Measurements from ENCODE around the gene AOX1.

GRCh38 chr2:200567932-200568331 lies 17.9 kb upstream of the AOX1 start:
- TF ChIP-seq SP1 (IDR thresholded peaks at IDR 0.05; ENCODE audit: low read depth) = no peak
- no peak for TF ChIP-seq REST (IDR thresholded peaks at IDR 0.05; ENCODE audit: low read depth)
- no peak for TF ChIP-seq EZH2 (IDR thresholded peaks at IDR 0.05)
- TF ChIP-seq YY1 (IDR thresholded peaks at IDR 0.05; ENCODE audit: extremely low read depth, insufficient replicate concordance, low read depth, low read length) = no peak
- no peak for TF ChIP-seq POLR2A (IDR thresholded peaks at IDR 0.05; ENCODE audit: borderline replicate concordance, extremely low read depth, insufficient read depth, insufficient read length)
- TF ChIP-seq POLR2AphosphoS5 (IDR thresholded peaks at IDR 0.05; ENCODE audit: low read depth, low read length) = no peak
- no peak for TF ChIP-seq ZNF274 (IDR thresholded peaks at IDR 0.05; ENCODE audit: low read depth, low read length)
- no peak for TF ChIP-seq CTCF (IDR thresholded peaks at IDR 0.05 in 2 of 3, conservative IDR thresholded peaks at IDR 0.05 in 1 of 3; ENCODE audit: borderline replicate concordance in 1 of 3, insufficient read depth in 1 of 3, low read depth in 2 of 3, low read length in 2 of 3)
- no peak for TF ChIP-seq EZH2phosphoT487 (IDR thresholded peaks at IDR 0.05; ENCODE audit: borderline replicate concordance)
- TF ChIP-seq RAD21 (IDR thresholded peaks at IDR 0.05; ENCODE audit: low read depth) = no peak
- TF ChIP-seq SIN3A (IDR thresholded peaks at IDR 0.05; ENCODE audit: low read depth) = no peak
- no peak for TF ChIP-seq FOSL1 (IDR thresholded peaks at IDR 0.05; ENCODE audit: low read depth)
- TF ChIP-seq CEBPB (IDR thresholded peaks at IDR 0.05; ENCODE audit: low read depth) = no peak
- TF ChIP-seq ZFX (IDR thresholded peaks at IDR 0.05) = no peak
